Left colon (tissue), 2 donors: Measurements from ENCODE around the gene SPPL2B. TPM values are rescaled to one million over a fixed set of nuclear protein-coding genes. Genes with fewer than 3 reads are reported as not detected.
"Not testable (repeated sequence)": the region's sequence is repeated elsewhere in the genome, so short reads cannot be mapped to it uniquely, and the experiment has no call there.

Experiments
- ATAC-seq: fragments of 200-7000 bp; cut with Tn5 transposase; one replicate; pipeline ENCODE4 v1.9.1; 2020; ENCODE audit warnings: mild to moderate bottlenecking, moderate library complexity
- DNase-seq, 2 donors: peaks; one replicate each; pipeline ENCODE4 v3.0.0-alpha.2; 2020
- intact Hi-C, 2 donors: fragments of 100-400 bp; cut with DNase I in 1 of 2; cut with micrococcal nuclease in 1 of 2; formaldehyde crosslinking; loops; one replicate each; pipeline versions ENCODE4 v1.11.2 to v1.14.0; 2022; cut with DNase I, micrococcal nuclease
- long read RNA-seq: library from polyadenylated mRNA; unstranded; transcript quantifications from one replicate; pipeline ENCODE4 v2.0.0, GENCODE V29; 2021
- total RNA-seq, 2 donors: library from RNA; stranded (reverse); fragmentation: NEBNext Ultra II Directional; extraction: Animal tissue kit (Norgen Biotek cat#: 25700); gene quantifications; one replicate each; pipeline ENCODE4 v1.2.1, GENCODE V29; 2021
- donor health status: DM: no; HTN: no; CAD: no.
- donor health status: DM: yes; HTN: yes; CAD: no.

The SPPL2B gene, protein sequence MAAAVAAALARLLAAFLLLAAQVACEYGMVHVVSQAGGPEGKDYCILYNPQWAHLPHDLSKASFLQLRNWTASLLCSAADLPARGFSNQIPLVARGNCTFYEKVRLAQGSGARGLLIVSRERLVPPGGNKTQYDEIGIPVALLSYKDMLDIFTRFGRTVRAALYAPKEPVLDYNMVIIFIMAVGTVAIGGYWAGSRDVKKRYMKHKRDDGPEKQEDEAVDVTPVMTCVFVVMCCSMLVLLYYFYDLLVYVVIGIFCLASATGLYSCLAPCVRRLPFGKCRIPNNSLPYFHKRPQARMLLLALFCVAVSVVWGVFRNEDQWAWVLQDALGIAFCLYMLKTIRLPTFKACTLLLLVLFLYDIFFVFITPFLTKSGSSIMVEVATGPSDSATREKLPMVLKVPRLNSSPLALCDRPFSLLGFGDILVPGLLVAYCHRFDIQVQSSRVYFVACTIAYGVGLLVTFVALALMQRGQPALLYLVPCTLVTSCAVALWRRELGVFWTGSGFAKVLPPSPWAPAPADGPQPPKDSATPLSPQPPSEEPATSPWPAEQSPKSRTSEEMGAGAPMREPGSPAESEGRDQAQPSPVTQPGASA
- total RNA-seq, result 100 to 1,000 TPM; 142 to 173 TPM
- long read RNA-seq, transcript SPPL2B-209 (15 exons, 3,456 nt), result major isoform, 13 of 81 reads
- long read RNA-seq, partial matches to known transcripts, result 54 of 81 reads
- long read RNA-seq, other reads (novel, unspliced or antisense), result 8 of 81 reads

DNA sequence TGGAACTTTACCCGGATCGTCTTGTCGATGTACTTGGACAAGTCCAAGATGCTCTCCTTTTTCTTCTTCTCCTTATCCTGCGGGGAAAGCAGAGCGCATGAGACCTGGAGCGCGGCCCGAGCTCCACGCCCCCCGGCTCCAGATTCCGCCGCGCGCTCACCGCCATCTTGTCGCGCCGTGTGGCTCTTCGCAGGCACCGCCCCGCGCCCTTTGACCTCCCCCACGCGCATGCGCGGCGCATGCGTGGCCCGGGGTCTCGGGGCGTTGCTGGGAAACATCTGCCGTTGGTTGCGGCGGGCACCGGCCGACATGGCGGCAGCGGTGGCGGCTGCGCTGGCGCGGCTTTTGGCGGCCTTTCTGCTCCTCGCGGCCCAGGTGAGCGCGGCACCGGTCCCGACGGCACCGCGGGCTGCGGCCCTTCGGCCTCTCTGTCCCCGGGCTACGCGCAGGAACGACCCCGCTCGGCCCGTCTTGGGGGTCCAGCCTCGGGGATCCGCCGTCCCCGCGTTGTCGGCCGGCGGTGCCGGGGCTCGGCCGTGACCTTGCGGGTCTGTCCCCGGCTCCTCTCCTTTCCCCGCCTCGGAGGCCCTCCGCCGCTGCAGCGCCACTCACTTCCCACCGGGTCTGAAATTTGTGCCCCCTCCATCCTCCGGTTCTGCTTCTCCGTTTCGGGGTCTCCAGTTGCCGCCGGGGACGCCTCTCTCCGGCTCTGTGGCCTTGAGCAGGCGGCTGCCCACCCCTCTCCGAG is at the start of gene SPPL2B, which contains the start of gene LSM7:
TSS of gene SPPL2B (plus strand) at position 284 of the 748 bp plus-strand sequence. CDS start at position 310, 26 bp downstream.
TSS of gene LSM7 (minus strand) at position 186 of the 748 bp plus-strand sequence. CDS start at position 166, 20 bp downstream.
- DNase-seq, result peak; percentile 85 to 91
- intact Hi-C loops, result loop anchor here in 1 of 2 donors (10.0 kb wide), 1 partner anchor 84 kb away; the partner anchor contains the start of gene AMH
- ATAC-seq, result peak; percentile 57

DNA sequence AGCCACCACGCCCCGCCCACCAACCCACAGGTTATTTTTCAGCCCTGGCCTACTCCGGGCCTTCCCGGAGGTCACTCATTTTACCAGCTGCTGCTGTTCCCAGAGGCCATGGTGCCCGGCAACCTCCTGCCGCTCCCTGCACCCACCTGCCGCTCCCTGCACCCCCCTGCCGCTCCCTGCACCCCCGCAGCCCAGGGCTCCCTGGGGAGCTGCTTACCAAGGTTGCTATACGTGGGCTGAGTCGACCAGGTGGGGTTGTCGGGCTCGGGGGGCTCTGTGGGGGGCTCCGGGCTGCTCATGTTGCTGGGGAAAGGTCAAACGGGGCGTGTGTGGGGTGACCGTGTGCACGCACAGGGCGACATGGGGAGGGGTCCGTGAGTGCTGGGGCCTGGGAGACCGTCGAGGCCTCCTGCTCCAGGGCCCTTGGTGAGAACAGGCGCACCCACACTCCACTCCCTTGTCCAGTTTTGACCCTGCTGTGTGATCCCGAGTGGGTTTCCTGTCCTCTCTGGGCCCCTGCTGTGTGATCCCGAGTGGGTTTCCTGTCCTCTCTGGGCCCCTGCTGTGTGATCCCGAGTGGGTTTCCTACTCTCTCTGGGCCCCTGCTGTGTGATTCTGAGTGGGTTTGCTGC is 47.7 kb upstream of the SPPL2B start:
- DNase-seq, result no peak
- no peak for ATAC-seq
- intact Hi-C loops, result loop anchor here in 1 of 2 donors (5.0 kb wide), 1 partner anchor 37 kb away; no protein-coding TSS in a partner anchor

DNA sequence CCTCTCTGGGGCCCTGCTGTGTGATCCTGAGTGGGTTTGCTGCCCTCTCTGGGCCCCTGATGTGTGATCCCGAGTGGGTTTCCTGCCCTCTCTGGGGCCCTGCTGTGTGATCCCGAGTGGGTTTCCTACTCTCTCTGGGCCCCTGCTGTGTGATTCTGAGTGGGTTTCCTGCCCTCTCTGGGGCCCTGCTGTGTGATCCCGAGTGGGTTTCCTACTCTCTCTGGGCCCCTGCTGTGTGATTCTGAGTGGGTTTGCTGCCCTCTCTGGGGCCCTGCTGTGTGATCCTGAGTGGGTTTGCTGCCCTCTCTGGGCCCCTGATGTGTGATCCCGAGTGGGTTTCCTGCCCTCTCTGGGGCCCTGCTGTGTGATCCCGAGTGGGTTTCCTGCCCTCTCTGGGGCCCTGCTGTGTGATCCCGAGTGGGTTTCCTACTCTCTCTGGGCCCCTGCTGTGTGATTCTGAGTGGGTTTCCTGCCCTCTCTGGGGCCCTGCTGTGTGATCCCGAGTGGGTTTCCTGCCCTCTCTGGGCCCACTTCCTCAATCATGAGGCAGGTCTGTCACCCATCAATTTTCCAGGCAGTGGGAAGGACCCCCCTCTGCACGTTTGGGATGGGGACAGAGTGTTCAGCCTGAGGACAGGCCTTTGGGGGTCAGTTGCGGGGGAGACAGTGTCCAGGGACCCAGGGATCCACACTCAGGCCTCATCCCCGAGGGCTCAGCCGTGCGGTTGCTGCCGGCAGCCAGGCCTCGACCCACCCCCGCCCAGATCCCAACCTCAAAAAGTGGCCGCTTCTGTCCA is 47.0 kb upstream of the SPPL2B start:
- ATAC-seq, DNase-seq: not testable (repeated sequence)
- intact Hi-C loops, result loop anchor here in 1 of 2 donors (5.0 kb wide), 1 partner anchor 36 kb away; no protein-coding TSS in a partner anchor

DNA sequence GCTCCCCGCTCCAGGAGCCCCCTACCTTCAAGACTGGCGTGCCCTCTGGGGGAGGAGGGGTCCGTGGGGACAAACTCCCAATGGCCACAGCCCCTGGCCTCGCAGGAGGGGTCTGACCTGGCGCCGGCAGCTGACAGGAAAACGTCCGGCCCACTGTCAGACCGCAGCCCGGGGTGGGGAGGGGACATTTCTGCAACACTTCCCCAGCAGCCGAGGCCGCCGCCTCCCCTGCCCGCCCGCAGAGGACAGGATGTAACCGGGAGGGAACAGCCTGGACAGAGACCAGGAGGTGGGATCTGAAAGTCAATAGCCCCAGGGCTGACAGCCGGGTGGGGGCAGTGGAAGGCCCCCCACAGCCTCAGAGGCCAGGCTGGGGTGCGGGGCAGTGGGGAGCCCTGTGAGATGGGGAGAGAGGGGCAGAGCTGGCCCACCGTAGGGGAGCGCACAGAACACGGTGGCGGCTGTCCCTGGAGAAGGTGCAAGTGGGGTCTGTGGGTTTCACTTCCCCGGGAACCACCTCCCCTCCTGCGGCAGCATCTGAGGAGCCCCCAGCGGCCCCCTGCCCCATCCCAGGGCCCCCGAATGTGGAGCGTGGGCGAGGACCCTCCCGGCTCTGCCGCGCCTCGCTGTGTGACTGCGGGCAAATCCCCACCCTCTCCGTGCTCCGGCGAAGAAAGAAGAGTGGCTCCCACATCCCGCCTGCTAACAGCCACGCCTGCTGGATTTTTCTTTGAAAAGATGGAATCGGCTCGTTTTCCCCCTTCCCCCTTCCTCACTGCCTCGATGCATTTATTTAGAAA is 46.2 kb upstream of the SPPL2B start, which contains the start of gene PEAK3:
TSS of gene PEAK3 (minus strand) at position 114 of the 800 bp plus-strand sequence. CDS start 1,244 bp downstream, outside the sequence.
- no peak for ATAC-seq
- intact Hi-C loops, result loop anchor here in 1 of 2 donors (5.0 kb wide), 1 partner anchor 35 kb away; no protein-coding TSS in a partner anchor
- DNase-seq, result peak; percentile 72 to 75

DNA sequence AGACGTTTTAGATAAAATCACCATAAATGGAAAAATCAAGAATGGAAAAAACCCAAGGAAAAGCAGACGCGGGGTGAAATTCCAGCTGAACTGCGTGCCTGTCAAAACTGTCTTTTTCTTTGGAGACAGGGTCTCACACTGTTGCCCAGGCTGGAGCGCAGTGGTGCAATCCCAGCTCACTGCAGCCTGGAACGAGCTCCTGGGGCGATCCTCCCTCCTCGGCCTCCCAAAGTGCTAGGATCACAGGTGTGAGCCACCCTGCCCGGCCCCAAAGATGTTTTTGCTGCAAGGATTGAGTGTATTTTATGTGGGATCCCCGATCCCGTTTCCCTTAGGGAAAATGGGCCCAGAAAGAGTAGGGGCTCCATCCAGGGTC is 45.6 kb upstream of the SPPL2B start:
- DNase-seq, result no peak
- intact Hi-C loops, result loop anchor here in 1 of 2 donors (5.0 kb wide), 1 partner anchor 34 kb away; no protein-coding TSS in a partner anchor
- ATAC-seq, result no peak

DNA sequence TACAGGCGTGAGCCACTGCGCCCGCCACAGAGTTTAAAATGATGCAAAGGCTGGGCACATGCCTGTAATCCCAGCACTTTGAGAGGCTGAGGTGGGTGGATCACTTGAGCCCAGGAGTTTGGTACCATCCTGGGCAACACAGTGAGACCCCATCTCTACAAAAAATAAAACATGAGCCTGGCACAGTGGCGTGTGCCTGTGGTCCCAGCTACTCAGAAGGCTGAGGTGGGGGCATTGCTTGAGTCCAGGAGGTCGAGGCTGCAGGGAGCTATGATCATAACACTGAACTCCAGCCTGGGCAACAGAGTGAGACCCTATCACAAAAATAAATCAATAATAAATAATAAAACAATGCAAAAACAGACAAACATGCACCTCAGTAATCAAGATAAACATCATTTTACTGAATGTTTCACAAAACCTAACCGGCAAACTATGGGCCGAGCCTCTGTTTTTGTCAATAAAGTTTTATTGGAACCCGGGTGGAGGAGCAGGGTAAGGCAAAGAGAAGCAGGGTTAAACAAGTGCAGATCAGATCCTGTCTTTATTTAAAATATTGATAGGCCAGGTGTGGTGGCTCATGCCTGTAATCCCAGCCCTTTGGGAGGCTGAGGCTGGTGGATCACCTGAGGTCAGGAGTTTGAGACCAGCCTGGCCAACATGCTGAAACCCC is 44.5 kb upstream of the SPPL2B start:
- ATAC-seq, result no peak
- intact Hi-C loops, result loop anchor here in 1 of 2 donors (5.0 kb wide), 1 partner anchor 33 kb away; no protein-coding TSS in a partner anchor
- DNase-seq, result no peak

DNA sequence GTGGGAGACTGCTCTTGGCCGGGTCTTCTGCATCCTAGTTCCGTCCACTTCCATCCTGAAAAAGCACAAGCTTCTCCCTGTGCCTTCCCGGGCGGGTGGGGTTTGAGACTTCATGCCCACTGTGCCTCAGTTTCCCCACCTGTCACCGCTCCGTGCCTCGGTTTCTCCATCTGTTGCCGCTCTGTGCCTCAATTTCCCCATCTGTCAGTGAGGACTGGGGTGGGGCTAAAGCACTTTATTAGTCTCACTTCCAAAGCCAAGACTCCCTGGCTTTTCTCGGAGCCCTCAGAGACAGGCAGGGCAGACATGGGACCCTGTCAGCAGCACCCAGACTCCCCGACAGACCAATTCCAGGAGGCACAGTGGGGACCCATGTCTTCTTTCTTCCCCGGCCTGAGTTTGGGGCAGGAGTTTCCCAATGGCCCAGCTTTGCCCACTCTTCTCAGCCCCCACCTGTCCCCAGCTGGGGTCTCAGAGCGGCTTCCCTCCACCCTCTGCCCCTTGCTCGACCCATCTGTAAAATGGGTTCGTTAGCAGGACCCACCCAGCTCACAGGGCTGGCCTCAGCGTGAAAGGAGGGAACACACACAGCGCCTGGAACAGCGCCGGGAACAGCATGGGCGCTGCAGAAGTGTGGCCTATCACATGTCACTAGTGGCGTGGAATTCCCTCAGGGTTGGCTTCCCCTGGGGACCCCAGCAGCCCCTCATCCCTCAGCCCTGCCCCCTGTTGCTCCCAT is 41.9 kb upstream of the SPPL2B start:
- DNase-seq, result peak in 1 of 2 donors; percentile 1
- ATAC-seq, result no peak
- intact Hi-C loops, result no loop called here

DNA sequence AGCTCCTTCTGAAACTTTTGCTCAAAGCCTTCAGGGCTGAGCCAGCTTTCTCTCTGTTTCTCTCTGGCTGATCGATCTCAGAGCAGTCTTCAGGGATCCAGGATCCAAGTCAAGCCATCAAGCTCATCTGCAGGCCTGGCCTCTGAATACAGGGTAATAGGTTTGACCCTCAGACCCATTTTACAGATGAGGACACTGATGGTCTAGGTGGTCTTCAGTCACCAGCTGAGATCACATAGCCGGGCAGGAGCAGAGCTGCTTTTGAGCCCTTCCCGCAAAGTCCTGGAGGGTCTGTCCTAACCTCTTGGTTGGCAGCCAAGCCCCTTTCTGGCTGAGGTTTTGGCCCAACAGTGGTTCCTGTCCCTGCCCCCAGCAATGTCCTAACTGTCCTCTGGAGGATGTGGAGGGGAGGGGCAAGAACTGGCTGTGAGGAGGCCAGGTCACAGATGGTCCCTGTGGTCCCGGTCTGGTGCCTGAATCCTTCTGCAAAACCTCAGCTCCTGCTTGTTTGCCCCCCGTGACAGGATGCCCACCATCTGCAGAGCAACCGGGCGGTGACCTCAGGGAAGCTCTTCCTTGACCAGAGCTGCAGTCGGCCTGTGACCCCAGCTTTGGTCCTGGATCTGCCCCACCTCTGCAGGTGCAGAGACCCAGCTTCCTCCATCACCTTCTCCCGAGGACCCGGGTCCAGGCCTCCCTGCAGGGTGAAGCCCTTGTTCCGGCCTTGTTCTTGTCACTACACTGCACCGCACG is 40.7 kb upstream of the SPPL2B start:
- DNase-seq, result no peak
- intact Hi-C loops, result no loop called here
- ATAC-seq, result no peak

DNA sequence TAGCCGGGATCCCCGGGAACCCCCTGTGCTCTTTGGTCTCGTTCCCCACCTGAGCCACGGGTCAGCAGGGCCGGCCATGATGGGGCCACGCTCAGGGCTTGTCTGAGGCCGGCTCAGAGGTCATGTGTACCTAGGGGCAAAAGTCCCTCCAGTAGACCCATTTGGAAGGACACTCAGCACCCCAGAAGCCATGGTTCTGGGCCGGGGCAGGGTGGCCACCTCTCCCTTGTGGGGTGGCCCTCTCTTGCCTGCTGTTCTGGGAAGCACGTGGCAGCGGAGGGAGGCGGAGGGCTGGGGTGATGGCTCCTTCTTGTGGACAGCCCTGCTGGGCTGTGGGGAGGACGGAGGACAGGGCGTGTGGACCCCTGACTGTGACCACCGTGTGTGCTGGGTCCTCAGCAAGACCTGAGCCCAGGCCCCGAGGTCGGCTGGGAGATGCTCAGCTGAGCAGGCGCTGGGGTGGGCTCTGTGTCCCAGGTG is 40.1 kb upstream of the SPPL2B start:
- ATAC-seq (no peak), DNase-seq (no peak)
- intact Hi-C loops, result no loop called here

DNA sequence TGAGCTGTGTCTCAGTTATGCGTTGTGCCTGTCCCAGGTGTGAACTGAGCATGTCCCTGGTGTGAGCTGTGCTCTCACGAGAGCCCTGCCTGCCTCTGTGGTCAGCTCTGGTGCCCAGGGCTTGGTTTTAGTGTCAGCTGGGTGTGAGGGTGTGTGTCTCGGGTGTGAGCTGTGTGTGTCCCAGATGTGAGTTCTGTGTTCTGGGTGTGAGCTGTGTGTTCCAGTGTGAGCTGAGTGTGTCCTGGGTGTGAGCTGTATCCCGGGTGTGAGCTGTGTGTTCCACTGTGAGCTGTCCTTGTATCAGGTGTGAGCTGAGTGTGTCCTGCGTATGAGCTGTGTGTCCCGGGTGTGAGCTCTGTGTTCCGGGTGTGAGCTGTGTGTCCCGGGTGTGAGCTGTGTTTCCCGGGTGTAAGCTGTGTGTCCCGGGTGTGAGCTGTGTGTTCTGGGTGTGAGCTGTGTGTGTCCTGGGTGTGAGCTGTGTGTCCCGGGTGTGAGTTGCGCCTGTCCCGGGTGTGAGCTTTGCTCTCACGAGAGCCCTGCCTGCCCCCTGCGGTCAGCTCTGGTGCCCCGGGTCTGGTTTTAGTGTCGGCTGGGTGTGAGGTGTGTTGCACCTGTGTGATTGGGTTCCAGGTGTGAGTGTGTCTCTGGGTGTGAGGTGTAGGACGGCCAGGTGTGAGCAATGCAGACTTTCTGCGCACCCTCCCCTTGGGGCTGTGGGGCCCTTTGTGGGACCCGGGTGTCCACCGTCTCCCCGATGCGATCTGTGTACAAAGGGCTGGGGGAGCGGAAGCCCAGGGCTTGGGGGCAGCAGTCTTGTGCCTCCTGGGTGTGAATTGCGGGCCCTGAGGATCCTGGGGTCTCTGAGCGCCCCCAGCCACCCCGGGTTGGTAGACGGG is 39.4 kb upstream of the SPPL2B start:
- ATAC-seq, result no peak
- no peak for DNase-seq
- intact Hi-C loops, result no loop called here

DNA sequence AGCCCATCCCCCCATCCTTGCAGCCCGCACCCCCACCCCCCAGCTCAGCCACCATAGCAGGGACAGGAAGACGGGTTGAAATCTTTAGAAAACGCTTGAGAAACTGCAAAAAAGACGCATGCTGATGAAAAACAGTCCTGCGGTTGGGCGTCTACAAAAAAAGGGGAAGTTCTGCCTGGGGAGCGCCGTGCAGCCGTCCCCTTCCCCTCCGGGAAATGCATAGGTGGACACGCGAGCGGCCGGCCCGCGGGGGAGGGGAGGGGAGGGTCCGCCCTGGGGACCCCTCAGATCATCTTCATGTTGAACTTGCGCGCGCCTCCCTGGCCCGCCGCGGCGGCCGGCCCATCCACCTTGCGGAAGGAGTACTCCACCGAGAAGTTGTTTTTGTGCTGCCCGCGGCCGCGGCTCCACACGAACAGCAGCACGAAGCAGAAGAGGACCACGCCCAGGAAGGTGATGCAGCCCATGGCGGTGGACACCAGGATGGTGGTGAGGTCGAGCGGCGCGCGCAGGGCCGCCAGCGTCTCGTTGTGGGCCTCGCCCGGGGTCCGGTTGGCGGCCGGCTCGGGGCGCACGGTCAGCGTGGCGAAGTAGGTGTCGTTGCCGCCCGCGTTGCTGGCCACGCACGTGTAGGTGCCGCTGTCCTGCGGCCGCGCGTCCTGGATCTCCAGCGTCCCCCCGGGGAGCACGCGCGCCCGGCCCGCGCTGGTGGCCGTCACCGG is 38.6 kb upstream of the SPPL2B start:
- DNase-seq, result peak; percentile 45 to 51
- ATAC-seq, result peak; percentile 58
- intact Hi-C loops, result no loop called here

DNA sequence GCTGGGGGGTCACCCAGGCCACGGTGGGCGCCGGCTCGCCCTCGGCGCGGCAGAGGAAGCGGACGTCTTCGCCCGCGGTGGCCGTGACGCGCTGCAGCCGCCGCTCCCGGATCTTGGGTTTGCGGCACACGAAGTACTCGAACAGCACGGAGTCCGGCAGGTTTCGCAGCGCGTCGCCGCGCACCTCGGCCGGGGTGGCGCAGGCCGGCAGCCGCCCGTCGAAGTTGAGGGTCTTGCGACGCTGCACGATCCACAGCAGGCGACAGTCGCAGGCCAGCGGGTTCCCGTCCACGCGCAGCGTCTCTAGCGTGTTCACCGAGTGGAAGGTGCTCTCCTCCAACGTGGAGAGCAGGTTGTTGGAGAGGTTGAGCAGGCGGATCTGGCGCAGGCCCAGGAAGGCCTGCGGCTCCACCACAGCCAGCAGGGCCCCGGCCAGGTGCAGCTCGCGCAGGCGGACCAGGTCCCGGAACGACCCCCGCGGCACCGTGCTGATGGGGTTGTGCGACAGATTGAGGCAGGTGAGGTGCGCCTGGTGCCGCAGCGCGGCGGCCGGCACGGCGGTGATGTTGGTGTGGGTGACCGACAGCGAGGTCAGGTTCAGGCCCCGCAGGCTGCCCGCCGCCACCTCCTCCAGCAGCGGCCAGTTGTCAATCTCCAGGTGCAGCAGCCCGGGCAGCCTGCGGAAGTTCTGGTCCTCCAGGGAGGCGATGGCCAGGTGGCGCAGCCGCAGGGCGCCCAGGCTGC is 37.9 kb upstream of the SPPL2B start:
- ATAC-seq, result peak; percentile 25
- peak in 1 of 2 donors; percentile 23 for DNase-seq
- intact Hi-C loops, result no loop called here
